ENCODE results near the gene NRIP2. TPM values are rescaled to one million over a fixed set of nuclear protein-coding genes. Genes with fewer than 3 reads are reported as not detected.

The NRIP2 gene
- total and polyA plus RNA-seq, 2 experiments from 2014 or later = 0.66 TPM; not detected in 1

DNA sequence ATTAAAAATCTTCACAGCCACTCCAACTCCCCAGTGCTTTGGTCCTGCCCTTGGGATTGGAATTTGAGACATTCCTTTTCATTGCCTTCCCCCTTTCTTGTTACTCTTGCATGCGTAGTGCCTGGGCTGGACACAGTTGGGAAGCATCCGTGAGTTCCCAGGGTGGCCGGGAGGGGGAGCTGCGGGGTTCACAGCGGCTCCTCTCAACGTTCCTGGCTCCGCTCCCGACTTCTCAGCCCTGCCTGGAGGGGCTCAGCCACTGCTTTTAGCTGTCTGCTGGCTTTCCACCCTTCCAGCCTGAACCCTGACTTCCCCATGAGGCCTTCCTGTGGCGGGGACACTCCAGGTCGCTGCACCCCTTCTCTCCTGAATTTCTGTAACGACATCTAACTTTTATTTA is 18.8 kb upstream of the NRIP2 start (continued):
- TF ChIP-seq, protein P1, sequence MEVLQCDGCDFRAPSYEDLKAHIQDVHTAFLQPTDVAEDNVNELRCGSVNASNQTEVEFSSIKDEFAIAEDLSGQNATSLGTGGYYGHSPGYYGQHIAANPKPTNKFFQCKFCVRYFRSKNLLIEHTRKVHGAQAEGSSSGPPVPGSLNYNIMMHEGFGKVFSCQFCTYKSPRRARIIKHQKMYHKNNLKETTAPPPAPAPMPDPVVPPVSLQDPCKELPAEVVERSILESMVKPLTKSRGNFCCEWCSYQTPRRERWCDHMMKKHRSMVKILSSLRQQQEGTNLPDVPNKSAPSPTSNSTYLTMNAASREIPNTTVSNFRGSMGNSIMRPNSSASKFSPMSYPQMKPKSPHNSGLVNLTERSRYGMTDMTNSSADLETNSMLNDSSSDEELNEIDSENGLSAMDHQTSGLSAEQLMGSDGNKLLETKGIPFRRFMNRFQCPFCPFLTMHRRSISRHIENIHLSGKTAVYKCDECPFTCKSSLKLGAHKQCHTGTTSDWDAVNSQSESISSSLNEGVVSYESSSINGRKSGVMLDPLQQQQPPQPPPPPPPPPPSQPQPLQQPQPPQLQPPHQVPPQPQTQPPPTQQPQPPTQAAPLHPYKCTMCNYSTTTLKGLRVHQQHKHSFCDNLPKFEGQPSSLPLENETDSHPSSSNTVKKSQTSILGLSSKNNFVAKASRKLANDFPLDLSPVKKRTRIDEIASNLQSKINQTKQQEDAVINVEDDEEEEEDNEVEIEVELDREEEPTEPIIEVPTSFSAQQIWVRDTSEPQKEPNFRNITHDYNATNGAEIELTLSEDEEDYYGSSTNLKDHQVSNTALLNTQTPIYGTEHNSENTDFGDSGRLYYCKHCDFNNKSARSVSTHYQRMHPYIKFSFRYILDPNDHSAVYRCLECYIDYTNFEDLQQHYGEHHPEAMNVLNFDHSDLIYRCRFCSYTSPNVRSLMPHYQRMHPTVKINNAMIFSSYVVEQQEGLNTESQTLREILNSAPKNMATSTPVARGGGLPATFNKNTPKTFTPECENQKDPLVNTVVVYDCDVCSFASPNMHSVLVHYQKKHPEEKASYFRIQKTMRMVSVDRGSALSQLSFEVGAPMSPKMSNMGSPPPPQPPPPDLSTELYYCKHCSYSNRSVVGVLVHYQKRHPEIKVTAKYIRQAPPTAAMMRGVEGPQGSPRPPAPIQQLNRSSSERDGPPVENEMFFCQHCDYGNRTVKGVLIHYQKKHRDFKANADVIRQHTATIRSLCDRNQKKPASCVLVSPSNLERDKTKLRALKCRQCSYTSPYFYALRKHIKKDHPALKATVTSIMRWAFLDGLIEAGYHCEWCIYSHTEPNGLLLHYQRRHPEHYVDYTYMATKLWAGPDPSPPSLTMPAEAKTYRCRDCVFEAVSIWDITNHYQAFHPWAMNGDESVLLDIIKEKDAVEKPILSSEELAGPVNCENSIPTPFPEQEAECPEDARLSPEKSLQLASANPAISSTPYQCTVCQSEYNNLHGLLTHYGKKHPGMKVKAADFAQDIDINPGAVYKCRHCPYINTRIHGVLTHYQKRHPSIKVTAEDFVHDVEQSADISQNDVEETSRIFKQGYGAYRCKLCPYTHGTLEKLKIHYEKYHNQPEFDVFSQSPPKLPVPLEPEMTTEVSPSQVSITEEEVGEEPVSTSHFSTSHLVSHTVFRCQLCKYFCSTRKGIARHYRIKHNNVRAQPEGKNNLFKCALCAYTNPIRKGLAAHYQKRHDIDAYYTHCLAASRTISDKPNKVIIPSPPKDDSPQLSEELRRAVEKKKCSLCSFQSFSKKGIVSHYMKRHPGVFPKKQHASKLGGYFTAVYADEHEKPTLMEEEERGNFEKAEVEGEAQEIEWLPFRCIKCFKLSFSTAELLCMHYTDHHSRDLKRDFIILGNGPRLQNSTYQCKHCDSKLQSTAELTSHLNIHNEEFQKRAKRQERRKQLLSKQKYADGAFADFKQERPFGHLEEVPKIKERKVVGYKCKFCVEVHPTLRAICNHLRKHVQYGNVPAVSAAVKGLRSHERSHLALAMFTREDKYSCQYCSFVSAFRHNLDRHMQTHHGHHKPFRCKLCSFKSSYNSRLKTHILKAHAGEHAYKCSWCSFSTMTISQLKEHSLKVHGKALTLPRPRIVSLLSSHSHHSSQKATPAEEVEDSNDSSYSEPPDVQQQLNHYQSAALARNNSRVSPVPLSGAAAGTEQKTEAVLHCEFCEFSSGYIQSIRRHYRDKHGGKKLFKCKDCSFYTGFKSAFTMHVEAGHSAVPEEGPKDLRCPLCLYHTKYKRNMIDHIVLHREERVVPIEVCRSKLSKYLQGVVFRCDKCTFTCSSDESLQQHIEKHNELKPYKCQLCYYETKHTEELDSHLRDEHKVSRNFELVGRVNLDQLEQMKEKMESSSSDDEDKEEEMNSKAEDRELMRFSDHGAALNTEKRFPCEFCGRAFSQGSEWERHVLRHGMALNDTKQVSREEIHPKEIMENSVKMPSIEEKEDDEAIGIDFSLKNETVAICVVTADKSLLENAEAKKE (CRISPR knock-in tag; IDR thresholded peaks at IDR 0.05) = no peak

DNA sequence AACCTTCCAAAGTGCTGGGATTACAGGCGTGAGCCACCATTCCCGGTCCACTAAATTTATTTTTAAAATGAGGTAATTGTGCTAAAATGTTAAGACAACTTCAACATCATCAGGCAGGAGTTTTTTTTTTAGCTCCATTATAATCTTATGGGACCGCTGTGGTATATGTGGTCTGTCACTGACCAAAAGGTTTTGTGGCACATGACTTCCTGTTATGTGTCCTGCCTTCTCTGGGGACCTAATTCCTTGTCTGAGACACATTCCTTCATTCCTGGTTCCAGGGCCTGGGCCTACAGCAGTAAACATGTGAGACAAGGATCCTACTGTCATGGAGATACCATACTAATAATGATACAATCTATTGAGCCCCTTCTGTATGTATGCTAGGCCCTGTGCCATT is 17.1 kb upstream of the NRIP2 start:
- no peak overlapping the region for H3K27ac ChIP-seq (ENCODE audit: low read depth)
- H3K9me2 ChIP-seq (ENCODE audit: insufficient read depth) = no peaks in the 10 kb centered on the region
- TF ChIP-seq, protein P2, sequence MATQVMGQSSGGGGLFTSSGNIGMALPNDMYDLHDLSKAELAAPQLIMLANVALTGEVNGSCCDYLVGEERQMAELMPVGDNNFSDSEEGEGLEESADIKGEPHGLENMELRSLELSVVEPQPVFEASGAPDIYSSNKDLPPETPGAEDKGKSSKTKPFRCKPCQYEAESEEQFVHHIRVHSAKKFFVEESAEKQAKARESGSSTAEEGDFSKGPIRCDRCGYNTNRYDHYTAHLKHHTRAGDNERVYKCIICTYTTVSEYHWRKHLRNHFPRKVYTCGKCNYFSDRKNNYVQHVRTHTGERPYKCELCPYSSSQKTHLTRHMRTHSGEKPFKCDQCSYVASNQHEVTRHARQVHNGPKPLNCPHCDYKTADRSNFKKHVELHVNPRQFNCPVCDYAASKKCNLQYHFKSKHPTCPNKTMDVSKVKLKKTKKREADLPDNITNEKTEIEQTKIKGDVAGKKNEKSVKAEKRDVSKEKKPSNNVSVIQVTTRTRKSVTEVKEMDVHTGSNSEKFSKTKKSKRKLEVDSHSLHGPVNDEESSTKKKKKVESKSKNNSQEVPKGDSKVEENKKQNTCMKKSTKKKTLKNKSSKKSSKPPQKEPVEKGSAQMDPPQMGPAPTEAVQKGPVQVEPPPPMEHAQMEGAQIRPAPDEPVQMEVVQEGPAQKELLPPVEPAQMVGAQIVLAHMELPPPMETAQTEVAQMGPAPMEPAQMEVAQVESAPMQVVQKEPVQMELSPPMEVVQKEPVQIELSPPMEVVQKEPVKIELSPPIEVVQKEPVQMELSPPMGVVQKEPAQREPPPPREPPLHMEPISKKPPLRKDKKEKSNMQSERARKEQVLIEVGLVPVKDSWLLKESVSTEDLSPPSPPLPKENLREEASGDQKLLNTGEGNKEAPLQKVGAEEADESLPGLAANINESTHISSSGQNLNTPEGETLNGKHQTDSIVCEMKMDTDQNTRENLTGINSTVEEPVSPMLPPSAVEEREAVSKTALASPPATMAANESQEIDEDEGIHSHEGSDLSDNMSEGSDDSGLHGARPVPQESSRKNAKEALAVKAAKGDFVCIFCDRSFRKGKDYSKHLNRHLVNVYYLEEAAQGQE (IDR thresholded peaks at IDR 0.05; ENCODE audit: unreplicated experiment) = no peak
- TF ChIP-seq, protein P1 (CRISPR knock-in tag; IDR thresholded peaks at IDR 0.05) = no peak
- H3K4me3 ChIP-seq = no peak overlapping the region
- H3K27ac Mint-ChIP-seq = no peak overlapping the region
- H3K4me1 Mint-ChIP-seq = peaks cover 20% of the 10 kb centered on the region
- no peaks in the 10 kb centered on the region for H3K36me3 ChIP-seq (ENCODE audit: insufficient read depth)
- ATAC-seq (no peak), DNase-seq (ENCODE audit: low spot score) (no peak)
- H3F3A ChIP-seq (replicated peaks; ENCODE audit: low read depth) = 0 out of 2 replicates have a peak, but pooled peaks cover 2% of the 10 kb centered on the region
- no peak overlapping the region for H3K4me2 ChIP-seq
- H4K20me1 ChIP-seq (replicated peaks; ENCODE audit: insufficient read depth) = no peaks in the 10 kb centered on the region
- no peak overlapping the region for H3K4me3 Mint-ChIP-seq
- H3K27me3 ChIP-seq (ENCODE audit: insufficient read depth) = no peaks in the 10 kb centered on the region
- peaks cover 17% of the 10 kb centered on the region for H3K27me3 Mint-ChIP-seq (ENCODE audit: insufficient read depth, low read depth, poor library complexity)
- H3K9me3 Mint-ChIP-seq = no peaks in the 10 kb centered on the region
- H3K4me1 ChIP-seq (ENCODE audit: insufficient read depth) = peaks cover 4% of the 10 kb centered on the region; the same call in 1 of the 2 replicates
- no peaks in the 10 kb centered on the region; the same call in 2 of the 3 replicates for H3K36me3 Mint-ChIP-seq (ENCODE audit: low read depth)
- H3K79me2 ChIP-seq (replicated peaks; ENCODE audit: insufficient read depth) = no peaks in the 10 kb centered on the region
- no peak overlapping the region for H2AFZ ChIP-seq

All from GM23338 (cell line).